Measurements from ENCODE around the gene ARHGAP31.

- no peak for TF ChIP-seq EZH2 (IDR thresholded peaks at IDR 0.05; ENCODE audit: borderline replicate concordance, insufficient read depth, low read length, poor library complexity, severe bottlenecking)
- no peak for TF ChIP-seq CTCF (IDR thresholded peaks at IDR 0.05; ENCODE audit: poor library complexity, severe bottlenecking)
- TF ChIP-seq POLR2AphosphoS5 (IDR thresholded peaks at IDR 0.05), result no peak
Measured at GRCh38 chr3:119380697-119381096, 86.5 kb downstream of the ARHGAP31 start.

All from neural cell (in vitro differentiated cells).